ENCODE measurements around the gene EFCAB9.
"Not testable (repeated sequence)": the region's sequence is repeated elsewhere in the genome, so short reads cannot be mapped to it uniquely, and the experiment has no call there.

The EFCAB9 gene

DNA sequence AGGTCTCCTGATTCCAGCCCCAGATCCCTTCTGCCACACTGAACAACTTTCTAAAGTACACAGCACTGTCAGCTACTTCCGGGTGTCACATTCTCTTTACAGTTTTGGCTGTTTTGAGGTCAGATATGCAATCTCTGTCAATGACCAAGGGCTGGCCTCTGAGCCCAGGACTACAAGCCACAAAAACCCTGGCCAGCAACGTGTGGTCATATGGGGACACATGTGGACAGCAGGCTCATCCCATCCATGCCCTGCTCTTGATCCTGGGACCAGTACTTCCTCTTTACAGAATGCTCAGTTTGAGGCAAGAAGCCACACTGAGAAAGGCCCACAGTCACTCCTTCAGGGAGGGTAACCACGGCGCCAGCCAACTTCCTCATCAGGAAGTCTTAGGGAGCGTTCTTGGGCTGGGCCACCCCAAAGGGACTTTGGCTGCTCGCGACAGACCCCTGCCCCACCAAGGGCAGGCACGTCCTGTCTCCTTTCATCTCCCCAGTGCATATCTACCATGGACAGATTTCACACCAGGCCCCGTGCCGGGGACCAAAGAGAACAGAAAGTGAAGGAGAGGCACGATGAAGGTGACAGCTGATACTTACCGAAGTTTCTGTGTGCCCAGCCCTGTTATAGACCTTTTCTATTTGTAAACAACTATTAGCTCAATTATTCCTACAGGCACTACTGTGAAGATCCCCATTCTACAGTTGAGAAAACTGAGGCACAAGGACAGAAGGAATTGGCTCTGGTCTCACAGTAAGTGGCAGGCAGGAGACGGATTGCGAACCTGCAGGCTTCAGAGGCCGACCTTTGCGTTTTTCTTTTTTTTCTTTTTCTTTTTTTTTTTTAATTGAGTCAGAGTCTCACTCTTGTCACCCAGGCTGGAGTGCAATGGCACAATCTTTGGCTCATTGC, 43.2 kb upstream of the EFCAB9 start:
- Histone ChIP-seq H3K4me1 (ENCODE audit: low read length) (peaks cover 7% of the 10 kb centered on the region), H3K4me3 (ENCODE audit: low read length) (0 out of 2 replicates have a peak overlapping the region, but pooled peaks have one; percentile 17), H3K9me2 (replicated peaks; ENCODE audit: insufficient read depth, low read length) (no peaks in the 10 kb centered on the region), H3K9ac (ENCODE audit: low read length) (no peak overlapping the region), H3K4me2 (ENCODE audit: low read depth, low read length) (peak overlapping the region; percentile 55), H2AFZ (ENCODE audit: low read length) (no peak overlapping the region), H3F3A (ENCODE audit: insufficient read depth, low read length) (peaks cover 5% of the 10 kb centered on the region; the same call in 1 of the 2 replicates), H4K20me1 (ENCODE audit: insufficient read depth, low read length) (peaks cover 3% of the 10 kb centered on the region; the same call in 1 of the 2 replicates), H3K9me3 (replicated peaks; ENCODE audit: insufficient read depth, low read length) (no peaks in the 10 kb centered on the region), H3K27me3 (replicated peaks; ENCODE audit: insufficient read depth, low read length) (no peaks in the 10 kb centered on the region), H3K79me2 (ENCODE audit: low read length) (peaks cover 79% of the 10 kb centered on the region), H3K36me3 (replicated peaks; ENCODE audit: insufficient read depth, low read length) (0 out of 2 replicates have a peak, but pooled peaks cover 2% of the 10 kb centered on the region), H3K27ac (ENCODE audit: low read length) (peak overlapping the region; percentile 65; the same call in 1 of the 2 replicates)
- DNase-seq: no peak
- TF ChIP-seq EZH2 (optimal IDR thresholded peaks at IDR 0.05; ENCODE audit: low read depth, low read length) (no peak), EZH2phosphoT487 (IDR thresholded peaks at IDR 0.05; ENCODE audit: low read length) (no peak)
- TF ChIP-seq, protein P1, sequence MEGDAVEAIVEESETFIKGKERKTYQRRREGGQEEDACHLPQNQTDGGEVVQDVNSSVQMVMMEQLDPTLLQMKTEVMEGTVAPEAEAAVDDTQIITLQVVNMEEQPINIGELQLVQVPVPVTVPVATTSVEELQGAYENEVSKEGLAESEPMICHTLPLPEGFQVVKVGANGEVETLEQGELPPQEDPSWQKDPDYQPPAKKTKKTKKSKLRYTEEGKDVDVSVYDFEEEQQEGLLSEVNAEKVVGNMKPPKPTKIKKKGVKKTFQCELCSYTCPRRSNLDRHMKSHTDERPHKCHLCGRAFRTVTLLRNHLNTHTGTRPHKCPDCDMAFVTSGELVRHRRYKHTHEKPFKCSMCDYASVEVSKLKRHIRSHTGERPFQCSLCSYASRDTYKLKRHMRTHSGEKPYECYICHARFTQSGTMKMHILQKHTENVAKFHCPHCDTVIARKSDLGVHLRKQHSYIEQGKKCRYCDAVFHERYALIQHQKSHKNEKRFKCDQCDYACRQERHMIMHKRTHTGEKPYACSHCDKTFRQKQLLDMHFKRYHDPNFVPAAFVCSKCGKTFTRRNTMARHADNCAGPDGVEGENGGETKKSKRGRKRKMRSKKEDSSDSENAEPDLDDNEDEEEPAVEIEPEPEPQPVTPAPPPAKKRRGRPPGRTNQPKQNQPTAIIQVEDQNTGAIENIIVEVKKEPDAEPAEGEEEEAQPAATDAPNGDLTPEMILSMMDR (IDR thresholded peaks at IDR 0.05; ENCODE audit: low read length): no peak

DNA sequence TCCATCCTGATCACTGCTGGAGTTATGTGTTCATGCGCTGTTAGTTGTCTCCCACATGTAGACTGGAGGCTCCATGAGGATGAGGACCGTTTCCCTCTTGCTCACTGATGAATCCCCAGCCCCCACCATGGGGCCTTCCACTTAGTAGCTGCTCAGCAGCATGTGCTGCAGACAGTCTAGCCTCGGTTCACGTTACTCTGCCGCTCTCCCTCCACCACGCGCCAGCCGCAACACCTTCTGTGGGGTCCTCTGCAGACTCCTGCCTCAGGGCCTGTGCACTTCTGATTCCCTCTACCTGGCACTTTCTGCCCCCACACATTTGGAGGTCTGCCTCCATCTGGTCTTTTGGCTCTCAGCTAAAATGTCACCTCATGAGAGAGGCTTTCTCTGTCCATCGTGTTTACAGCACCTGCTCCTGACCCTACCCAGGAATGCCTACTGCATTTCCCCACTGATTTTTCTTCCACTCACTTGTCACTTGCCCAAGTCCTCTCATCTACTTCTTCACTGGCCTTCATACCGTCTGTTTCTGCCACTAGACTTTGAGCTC, 42.2 kb upstream of the EFCAB9 start:
- 0 out of 2 replicates have a peak, but pooled peaks cover 2% of the 10 kb centered on the region for H3K36me3 ChIP-seq (replicated peaks; ENCODE audit: insufficient read depth, low read length)
- no peaks in the 10 kb centered on the region for H3K9me2 ChIP-seq (replicated peaks; ENCODE audit: insufficient read depth, low read length)
- H3F3A ChIP-seq (ENCODE audit: insufficient read depth, low read length): peaks cover 5% of the 10 kb centered on the region; the same call in 1 of the 2 replicates
- no peaks in the 10 kb centered on the region for H3K9me3 ChIP-seq (replicated peaks; ENCODE audit: insufficient read depth, low read length)
- no peak for DNase-seq
- peaks cover 3% of the 10 kb centered on the region; the same call in 1 of the 2 replicates for H4K20me1 ChIP-seq (ENCODE audit: insufficient read depth, low read length)
- no peak overlapping the region for H3K4me2 ChIP-seq (ENCODE audit: low read depth, low read length)
- H3K4me1 ChIP-seq (ENCODE audit: low read length): peaks cover 7% of the 10 kb centered on the region
- H2AFZ ChIP-seq (ENCODE audit: low read length): no peak overlapping the region
- no peak overlapping the region for H3K4me3 ChIP-seq (ENCODE audit: low read length)
- H3K9ac ChIP-seq (ENCODE audit: low read length): no peak overlapping the region
- no peaks in the 10 kb centered on the region for H3K27me3 ChIP-seq (replicated peaks; ENCODE audit: insufficient read depth, low read length)
- peaks cover 78% of the 10 kb centered on the region for H3K79me2 ChIP-seq (ENCODE audit: low read length)
- TF ChIP-seq EZH2 (optimal IDR thresholded peaks at IDR 0.05; ENCODE audit: low read depth, low read length): no peak
- TF ChIP-seq, protein P1 (IDR thresholded peaks at IDR 0.05; ENCODE audit: low read length): no peak
- no peak for TF ChIP-seq EZH2phosphoT487 (IDR thresholded peaks at IDR 0.05; ENCODE audit: low read length)
- no peak overlapping the region for H3K27ac ChIP-seq (ENCODE audit: low read length)

DNA sequence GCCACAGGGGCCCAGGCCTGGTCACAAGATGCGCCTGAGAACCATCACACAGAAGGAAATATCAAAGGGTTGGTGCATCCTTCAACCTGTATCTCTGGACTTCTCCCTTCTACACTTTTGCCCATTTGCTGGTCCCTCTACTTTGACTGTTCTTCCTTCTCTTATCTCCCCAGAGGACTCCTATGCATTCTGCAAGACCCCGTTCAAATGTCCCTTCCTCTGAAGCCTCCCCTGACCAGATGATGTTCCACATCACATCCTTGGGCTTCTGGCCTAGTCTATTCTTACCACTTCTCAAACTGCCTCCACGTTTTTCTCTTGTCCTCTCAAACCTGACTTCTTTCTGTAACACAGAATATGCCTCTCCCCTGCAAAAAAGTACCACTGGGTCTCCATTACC, 40.3 kb upstream of the EFCAB9 start:
- H3K27ac ChIP-seq (ENCODE audit: low read length): no peak overlapping the region
- no peaks in the 10 kb centered on the region for H3K9me3 ChIP-seq (replicated peaks; ENCODE audit: insufficient read depth, low read length)
- H3K27me3 ChIP-seq (replicated peaks; ENCODE audit: insufficient read depth, low read length): no peaks in the 10 kb centered on the region
- DNase-seq: no peak
- H3K4me1 ChIP-seq (ENCODE audit: low read length): peaks cover 7% of the 10 kb centered on the region
- H3K9ac ChIP-seq (ENCODE audit: low read length): no peak overlapping the region
- H3K79me2 ChIP-seq (ENCODE audit: low read length): peaks cover 75% of the 10 kb centered on the region
- H3F3A ChIP-seq (ENCODE audit: insufficient read depth, low read length): peaks cover 5% of the 10 kb centered on the region; the same call in 1 of the 2 replicates
- TF ChIP-seq EZH2 (optimal IDR thresholded peaks at IDR 0.05; ENCODE audit: low read depth, low read length) (no peak), EZH2phosphoT487 (IDR thresholded peaks at IDR 0.05; ENCODE audit: low read length) (no peak)
- TF ChIP-seq, protein P1 (IDR thresholded peaks at IDR 0.05; ENCODE audit: low read length): no peak
- no peaks in the 10 kb centered on the region for H3K9me2 ChIP-seq (replicated peaks; ENCODE audit: insufficient read depth, low read length)
- no peak overlapping the region for H3K4me2 ChIP-seq (ENCODE audit: low read depth, low read length)
- H4K20me1 ChIP-seq (ENCODE audit: insufficient read depth, low read length): peaks cover 3% of the 10 kb centered on the region; the same call in 1 of the 2 replicates
- H2AFZ ChIP-seq (ENCODE audit: low read length): no peak overlapping the region
- H3K36me3 ChIP-seq (replicated peaks; ENCODE audit: insufficient read depth, low read length): peaks cover under 1% of the 10 kb centered on the region; the same call in 1 of the 2 replicates
- no peak overlapping the region for H3K4me3 ChIP-seq (ENCODE audit: low read length)

DNA sequence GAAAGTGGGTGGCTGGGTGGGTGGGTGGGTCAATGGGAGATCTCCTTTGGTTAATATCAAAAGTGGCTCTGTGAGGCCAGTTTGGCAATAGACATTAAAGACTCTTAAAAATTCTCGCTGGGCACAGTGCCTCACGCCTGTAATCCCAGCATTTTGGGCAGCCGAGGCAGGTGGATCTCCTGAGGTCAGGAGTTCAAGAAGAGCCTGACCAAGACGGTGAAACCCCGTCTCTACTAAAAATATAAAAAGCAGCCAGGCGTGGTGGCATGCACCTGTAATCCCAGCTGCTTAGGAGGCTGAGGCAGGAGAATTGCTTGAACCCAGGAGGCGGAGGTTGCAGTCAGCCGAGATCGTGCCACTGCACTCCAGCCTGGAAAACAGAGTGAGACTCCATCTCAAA, 38.9 kb upstream of the EFCAB9 start:
- not testable (repeated sequence) for H3K27ac ChIP-seq (ENCODE audit: low read length); H4K20me1 ChIP-seq (ENCODE audit: insufficient read depth, low read length); H3K9me3 ChIP-seq (replicated peaks; ENCODE audit: insufficient read depth, low read length); H3K4me1 ChIP-seq (ENCODE audit: low read length); H3K27me3 ChIP-seq (replicated peaks; ENCODE audit: insufficient read depth, low read length); H3K9ac ChIP-seq (ENCODE audit: low read length); H3F3A ChIP-seq (ENCODE audit: insufficient read depth, low read length); DNase-seq; H3K36me3 ChIP-seq (replicated peaks; ENCODE audit: insufficient read depth, low read length); H3K9me2 ChIP-seq (replicated peaks; ENCODE audit: insufficient read depth, low read length); H2AFZ ChIP-seq (ENCODE audit: low read length); H3K4me3 ChIP-seq (ENCODE audit: low read length); H3K4me2 ChIP-seq (ENCODE audit: low read depth, low read length)
- peaks cover 73% of the 10 kb centered on the region for H3K79me2 ChIP-seq (ENCODE audit: low read length)

All from MM.1S (cell line).